Stomach (tissue), 9 donors: ENCODE data around the gene NEDD4L. TPM values are rescaled to one million over a fixed set of nuclear protein-coding genes. Genes with fewer than 3 reads are reported as not detected.

ENCODE experiments used
- DNase-seq, 2 donors: peaks; one replicate each; pipeline versions ENCODE4 v3.0.0 to v3.0.0-alpha.2; 2013 to 2019
- H3K27ac ChIP-seq, 5 donors: fragments of 200-600 bp in 4 of 5; sonication (generic) in 4 of 5; one replicate each; pipeline ENCODE4 v1.5.1; 2013 to 2019; ENCODE audit warnings: mild to moderate bottlenecking in 1 of 5, moderate library complexity in 1 of 5
- H3K27me3 ChIP-seq, 3 donors: fragments of 200-600 bp; sonication (generic); one replicate each; pipeline ENCODE4 v1.5.1; 2017 to 2019; ENCODE audit warnings: mixed run types in 1 of 3
- H3K36me3 ChIP-seq, 4 donors: fragments of 200-600 bp; sonication (generic); 1 replicate in 3 of 4; 2 replicates in 1 of 4; pipeline ENCODE4 v1.5.1; 2016 to 2019
- H3K4me1 ChIP-seq, 4 donors: fragments of 200-600 bp; sonication (generic); one replicate each; pipeline ENCODE4 v1.5.1; 2016 to 2019
- H3K4me3 ChIP-seq, 4 donors: fragments of 200-600 bp; sonication (generic) in 3 of 4; one replicate each; pipeline ENCODE4 v1.5.1; 2016 to 2019; ENCODE audit warnings: mild to moderate bottlenecking in 1 of 4
- H3K9me3 ChIP-seq, 4 donors: fragments of 200-600 bp; sonication (generic); one replicate each; pipeline ENCODE4 v1.5.1; 2016 to 2019
- CTCF ChIP-seq, 7 experiments: fragments of 450-650 bp in 4 of 7; fragments of 200-600 bp in 3 of 7; sonication (generic) in 3 of 7; IDR thresholded peaks; one replicate each; pipeline ENCODE4 v1.5.1; 2016 to 2019; ENCODE audit warnings: antibody characterized with exemption in 7 of 7, control low read depth in 2 of 7, mild to moderate bottlenecking in 1 of 7
- EP300 ChIP-seq: sonication (generic); formaldehyde crosslinking; IDR thresholded peaks from one replicate; pipeline ENCODE4 v1.6.1; 2017; ENCODE audit warnings: antibody characterized with exemption
- POLR2A ChIP-seq, 4 donors: fragments of 450-650 bp; IDR thresholded peaks; one replicate each; pipeline ENCODE4 v1.6.1; 2016; ENCODE audit warnings: antibody characterized with exemption in 4 of 4, control low read depth in 2 of 4, mild to moderate bottlenecking in 1 of 4, moderate library complexity in 1 of 4
- POLR2AphosphoS5 ChIP-seq, 3 donors: sonication (generic); formaldehyde crosslinking; IDR thresholded peaks; one replicate each; pipeline ENCODE4 v1.6.1; 2016; ENCODE audit warnings: antibody characterized with exemption in 3 of 3
- WGBS, 5 donors: extraction: QIAGEN DNeasy Blood & Tissue Kit in 3 of 5; methylation state at CpG; one replicate each; pipeline versions ENCODE4 v1.1.5 to v1.1.7; 2013 to 2018; 5-methylcytosine and 5-hydroxymethylcytosine counted together
- intact Hi-C: fragments of 100-400 bp; cut with DNase I; formaldehyde crosslinking; loops from one replicate; pipeline ENCODE4 v1.15.1; 2023; ENCODE audit warnings: low total_unique reads
- polyA plus RNA-seq, 3 donors: library from polyadenylated mRNA; stranded (reverse); fragments of 200-250 nt; gene quantifications; one replicate each; pipeline ENCODE4 v1.2.3, GENCODE V29; 2013
- total RNA-seq, 5 donors: library from RNA; depleted of rRNA; stranded (reverse); fragments of >200 nt; gene quantifications; one replicate each; pipeline versions ENCODE4 v1.1.0 to v1.2.3, GENCODE V29; 2014 to 2016
- donor health status: healthy with polysubstance abuse.
- donor health status: Bipolar disorder and iron deficiency.
- donor health status: healthy.

NEDD4L gene
- total and polyA plus RNA-seq, 8 donors: 46.1 to 315 (median 129) TPM

- no peak for DNase-seq
- Histone ChIP-seq H3K27ac (no peak overlapping the region), H3K27me3 (no peaks in the 10 kb centered on the region), H3K9me3 (no peaks in the 10 kb centered on the region), H3K4me3 (no peak overlapping the region), H3K36me3 (no peaks in the 10 kb centered on the region), H3K4me1 (peaks cover 0 to 17% (median 8%) of the 10 kb centered on the region in 4 donors)
- intact Hi-C loops: loop anchor here (10.0 kb wide), 1 partner anchor 46 kb away; no protein-coding TSS in a partner anchor
- TF ChIP-seq CTCF (IDR thresholded peaks at IDR 0.05) (no peak), POLR2AphosphoS5 (IDR thresholded peaks at IDR 0.05) (no peak)
- WGBS, 5 donors: 63 to 77% (median 68%) methylated on average over 5 to 6 of the region's 6 CpGs
Measured at GRCh38 chr18:58110398-58110797, 66.4 kb downstream of the NEDD4L start.

GRCh38 chr18:58112174-58112573 is 68.1 kb downstream of the NEDD4L start:
- H3K36me3 ChIP-seq: no peaks in the 10 kb centered on the region
- TF ChIP-seq EP300 (no peak), POLR2A (IDR thresholded peaks at IDR 0.05) (no peak), POLR2AphosphoS5 (IDR thresholded peaks at IDR 0.05) (no peak), CTCF (IDR thresholded peaks at IDR 0.05) (no peak)
- no peaks in the 10 kb centered on the region for H3K27me3 ChIP-seq
- intact Hi-C loops: loop anchor here (10.0 kb wide), 1 partner anchor 47 kb away; no protein-coding TSS in a partner anchor
- H3K9me3 ChIP-seq: no peaks in the 10 kb centered on the region
- no peak overlapping the region for H3K27ac ChIP-seq
- WGBS, 5 donors: 94 to 97% (median 95%) methylated on average over 1 of the region's 1 CpG
- no peak overlapping the region for H3K4me3 ChIP-seq
- no peak for DNase-seq
- H3K4me1 ChIP-seq: peaks cover under 1 to 10% (median 7%) of the 10 kb centered on the region in 4 donors

GRCh38 chr18:58113337-58113736 is 69.3 kb downstream of the NEDD4L start:
- Histone ChIP-seq H3K27me3 (no peaks in the 10 kb centered on the region), H3K27ac (no peak overlapping the region), H3K9me3 (no peaks in the 10 kb centered on the region), H3K4me3 (no peak overlapping the region), H3K36me3 (no peaks in the 10 kb centered on the region), H3K4me1 (peaks cover 10 to 22% (median 18%) of the 10 kb centered on the region in 4 donors)
- intact Hi-C loops: loop anchor here (10.0 kb wide), 1 partner anchor 49 kb away; no protein-coding TSS in a partner anchor
- no peak for DNase-seq
- TF ChIP-seq POLR2A (IDR thresholded peaks at IDR 0.05) (no peak), POLR2AphosphoS5 (IDR thresholded peaks at IDR 0.05) (no peak), EP300 (no peak), CTCF (IDR thresholded peaks at IDR 0.05) (no peak)
- 87 to 99% (median 93%) methylated on average over 3 of the region's 3 CpGs for WGBS, 5 donors

GRCh38 chr18:58114766-58115165 is 70.7 kb downstream of the NEDD4L start:
- H3K4me1 ChIP-seq: peaks cover 10 to 33% (median 22%) of the 10 kb centered on the region in 4 donors
- no peak overlapping the region for H3K27ac ChIP-seq
- 90 to 99% (median 97%) methylated on average over 6 of the region's 6 CpGs for WGBS, 5 donors
- intact Hi-C loops: loop anchor here (10.0 kb wide), 1 partner anchor 50 kb away; no protein-coding TSS in a partner anchor
- TF ChIP-seq EP300: no peak
- TF ChIP-seq CTCF (IDR thresholded peaks at IDR 0.05): no peak
- TF ChIP-seq POLR2AphosphoS5 (IDR thresholded peaks at IDR 0.05): no peak
- TF ChIP-seq POLR2A (IDR thresholded peaks at IDR 0.05): no peak
- no peaks in the 10 kb centered on the region for H3K27me3 ChIP-seq
- no peaks in the 10 kb centered on the region for H3K9me3 ChIP-seq
- no peak for DNase-seq
- no peak overlapping the region for H3K4me3 ChIP-seq
- no peaks in the 10 kb centered on the region for H3K36me3 ChIP-seq
